GM12801 (cell line): ENCODE data around the gene SLC16A12.

Source experiments
- CTCF ChIP-seq: IDR thresholded peaks from one replicate; pipeline ENCODE4 v1.5.1; 2011; ENCODE audit warnings: control low read depth; ENCODE audit not compliant: insufficient read length; ENCODE audit errors: extremely low read depth

The SLC16A12 gene

GRCh38 chr10:89535171-89536012, at the start of gene SLC16A12:
TSS of gene SLC16A12 (minus strand) at chr10:89535594. CDS start at chr10:89462578, 73,016 bp downstream.
- no peak for TF ChIP-seq CTCF

GRCh38 chr10:89582022-89582421, 46.6 kb upstream of the SLC16A12 start:
- no peak for TF ChIP-seq CTCF

GRCh38 chr10:89580243-89580642, 44.8 kb upstream of the SLC16A12 start:
- no peak for TF ChIP-seq CTCF

GRCh38 chr10:89576696-89577095, 41.3 kb upstream of the SLC16A12 start:
- TF ChIP-seq CTCF = no peak

GRCh38 chr10:89576022-89576421, 40.6 kb upstream of the SLC16A12 start:
- TF ChIP-seq CTCF = no peak

- TF ChIP-seq CTCF = no peak
Measured at GRCh38 chr10:89575031-89575430, 39.6 kb upstream of the SLC16A12 start.

- TF ChIP-seq CTCF = no peak
Measured at GRCh38 chr10:89574368-89574767, 39.0 kb upstream of the SLC16A12 start.
